HCT116 (cell line): ENCODE measurements around the gene NCAPD3. TPM values are rescaled to one million over a fixed set of nuclear protein-coding genes. Genes with fewer than 3 reads are reported as not detected.

Experiments
- ATAC-seq: fragments of 200-7000 bp; cut with Tn5 transposase; 2 replicates; pipeline ENCODE4 v1.9.1; 2020; ENCODE audit warnings: mild to moderate bottlenecking, moderate library complexity
- BruUV-seq: library from RNA; stranded (reverse); fragments of 400-500 nt; replicated peaks from 2 replicates; lab custom pipeline; 2021; lab: Mats Ljungman, UMichigan
- CTCF ChIA-PET: fragments of 300-600 bp; sonication (Branson Sonifier 250); formaldehyde crosslinking; loops from one replicate; lab custom pipeline; 2021; ENCODE audit warnings: antibody characterized with exemption; lab: Charles Lee
- POLR2A ChIA-PET: fragments of 300-600, 350-600 bp; sonication (Branson Sonifier 250); formaldehyde crosslinking; loops from one replicate; lab custom pipeline; 2021; ENCODE audit warnings: antibody characterized with exemption; lab: Charles Lee
- RAD21 ChIA-PET, 2 experiments: fragments of 300-600 bp; sonication (Branson Sonifier 250); formaldehyde crosslinking; loops; one replicate each; lab custom pipeline; 2023; ENCODE audit warnings: low total read pairs in 2 of 2; ENCODE audit not compliant: uncharacterized antibody in 2 of 2, unreplicated experiment in 2 of 2, low non-redundant PET in 1 of 2; lab: Charles Lee
- DNase-seq: peaks from one replicate; pipeline ENCODE4 v3.0.0-alpha.2; 2010; ENCODE audit warnings: low read depth, low spot score
- H2AFZ ChIP-seq: fragments of 200-600 bp; shearing (Covaris generic), sonication (generic); 2 replicates; pipeline ENCODE4 v1.6.1; 2017; ENCODE audit warnings: low read depth, mixed run types, mixed read lengths, antibody characterized with exemption, low read length; ENCODE audit not compliant: poor library complexity, severe bottlenecking
- H3K27ac ChIP-seq: 2 replicates; pipeline ENCODE4 v1.5.1; 2012; ENCODE audit warnings: low read depth, low read length
- H3K27me3 ChIP-seq: fragments of 200-600 bp; sonication (generic); 2 replicates; pipeline ENCODE4 v1.6.1; 2016; ENCODE audit warnings: mixed run types, low read length, mixed read lengths; ENCODE audit not compliant: insufficient read depth
- H3K36me3 ChIP-seq, 2 experiments: fragments of 200-500 bp in 1 of 2; fragments of 200-600 bp in 1 of 2; sonication (Bioruptor generic) in 1 of 2; sonication (generic) in 1 of 2; 2 replicates each; pipeline versions ENCODE4 v1.5.1 to v1.6.1; 2014 to 2016; ENCODE audit warnings: low read length in 2 of 2, inconsistent platforms in 1 of 2, mixed read lengths in 1 of 2, mixed run types in 1 of 2; ENCODE audit not compliant: insufficient read depth in 2 of 2, control insufficient read depth in 1 of 2
- H3K4me1 ChIP-seq, 2 experiments: fragments of 200-600 bp in 1 of 2; sonication (generic) in 1 of 2; 2 replicates each; pipeline versions ENCODE4 v1.5.1 to v1.6.1; 2012 to 2017; ENCODE audit warnings: low read length in 2 of 2, inconsistent platforms in 1 of 2, mild to moderate bottlenecking in 1 of 2, mixed read lengths in 1 of 2, mixed run types in 1 of 2, moderate library complexity in 1 of 2; ENCODE audit not compliant: insufficient read depth in 2 of 2, control insufficient read depth in 1 of 2
- H3K4me2 ChIP-seq: fragments of 200-600 bp; sonication (generic); 2 replicates; pipeline ENCODE4 v1.6.1; 2017; ENCODE audit warnings: mixed run types, low read length, mixed read lengths
- H3K4me3 ChIP-seq, 2 experiments: fragments of 200-600 bp in 1 of 2; sonication (generic) in 1 of 2; replicated peaks in 1 of 2; 2 replicates each; pipeline ENCODE4 v1.5.1; 2011 to 2016; ENCODE audit warnings: low read length in 2 of 2, control low read depth in 1 of 2, low read depth in 1 of 2, mild to moderate bottlenecking in 1 of 2, mixed read lengths in 1 of 2, mixed run types in 1 of 2
- H3K79me2 ChIP-seq: fragments of 200-600 bp; sonication (generic); 2 replicates; pipeline ENCODE4 v1.6.1; 2017; ENCODE audit warnings: mild to moderate bottlenecking, mixed run types, low read length, moderate library complexity, mixed read lengths; ENCODE audit not compliant: insufficient read depth
- H3K9ac ChIP-seq: fragments of 200-600 bp; sonication (generic); 2 replicates; pipeline ENCODE4 v1.6.1; 2016; ENCODE audit warnings: low read length, mixed read lengths
- H3K9me2 ChIP-seq: fragments of 200-600 bp; sonication (generic), shearing (Covaris generic); 2 replicates; pipeline ENCODE4 v1.6.1; 2017; ENCODE audit warnings: mixed run types, mild to moderate bottlenecking, moderate library complexity; ENCODE audit not compliant: insufficient read depth
- H3K9me3 ChIP-seq, 2 experiments: fragments of 200-500 bp in 1 of 2; fragments of 200-600 bp in 1 of 2; sonication (Bioruptor generic) in 1 of 2; sonication (generic) in 1 of 2; 2 replicates each; pipeline ENCODE4 v1.6.1; 2014 to 2017; ENCODE audit warnings: low read length in 2 of 2, mixed read lengths in 2 of 2, inconsistent platforms in 1 of 2, low read depth in 1 of 2, mild to moderate bottlenecking in 1 of 2, mixed run types in 1 of 2, moderate library complexity in 1 of 2; ENCODE audit not compliant: control insufficient read depth in 1 of 2, insufficient read depth in 1 of 2
- H4K20me1 ChIP-seq: fragments of 200-600 bp; sonication (generic), shearing (Covaris generic); 2 replicates; pipeline ENCODE4 v1.6.1; 2017; ENCODE audit warnings: mixed run types, mild to moderate bottlenecking, moderate library complexity; ENCODE audit not compliant: insufficient read depth
- CBX3 ChIP-seq: IDR thresholded peaks from 2 replicates; pipeline ENCODE4 v1.6.1; 2012; ENCODE audit warnings: low read depth
- CEBPB ChIP-seq: IDR thresholded peaks from 2 replicates; pipeline ENCODE4 v1.6.1; 2012; ENCODE audit warnings: low read depth
- FOSL1 ChIP-seq: IDR thresholded peaks from 2 replicates; pipeline ENCODE4 v1.6.1; 2012; ENCODE audit warnings: low read depth
- JUND ChIP-seq: IDR thresholded peaks from 2 replicates; pipeline ENCODE4 v1.6.1; 2012
- POLR2A ChIP-seq: IDR thresholded peaks from 2 replicates; pipeline ENCODE4 v1.7.0; 2011; ENCODE audit warnings: borderline replicate concordance; ENCODE audit not compliant: insufficient read depth, insufficient read length; ENCODE audit errors: extremely low read depth
- POLR2AphosphoS5 ChIP-seq: IDR thresholded peaks from 2 replicates; pipeline ENCODE4 v1.6.1; 2011; ENCODE audit warnings: mild to moderate bottlenecking, low read depth, low read length, moderate library complexity
- SP1 ChIP-seq: IDR thresholded peaks from 2 replicates; pipeline ENCODE4 v1.6.1; 2012; ENCODE audit warnings: low read depth
- YY1 ChIP-seq: IDR thresholded peaks from 2 replicates; pipeline ENCODE4 v1.6.1; 2011; ENCODE audit warnings: low read length, low read depth, moderate library complexity, mild to moderate bottlenecking; ENCODE audit not compliant: insufficient replicate concordance; ENCODE audit errors: extremely low read depth
- ZNF274 ChIP-seq: fragments of 200-500 bp; sonication (Bioruptor generic); IDR thresholded peaks from 2 replicates; pipeline ENCODE4 v1.6.1; 2014; ENCODE audit warnings: mild to moderate bottlenecking, low read depth, low read length, inconsistent platforms
- intact Hi-C: fragments of 100-400 bp; cut with micrococcal nuclease; formaldehyde crosslinking; loops from 2 replicates; pipeline ENCODE4 v1.10.0; 2022
- total RNA-seq: library from RNA; stranded (reverse); gene quantifications from one replicate; pipeline ENCODE4 v1.2.1, GENCODE V29; 2021; ENCODE audit not compliant: unreplicated experiment
- TF ChIP-seq, protein P1 (sequence below): IDR thresholded peaks from 2 replicates; pipeline ENCODE4 v1.6.1; 2012; ENCODE audit warnings: low read depth
- TF ChIP-seq, protein P2 (sequence below): IDR thresholded peaks from 2 replicates; pipeline ENCODE4 v1.6.1; 2012
- TF ChIP-seq, protein P3 (sequence below), 3 experiments: fragments of 200-600 bp in 1 of 3; sonication (generic) in 1 of 3; IDR thresholded peaks in 2 of 3; conservative IDR thresholded peaks in 1 of 3; 2 replicates each; pipeline ENCODE4 v1.5.1; 2012 to 2017; ENCODE audit warnings: low read depth in 2 of 3, low read length in 2 of 3, antibody characterized with exemption in 1 of 3, borderline replicate concordance in 1 of 3, control low read depth in 1 of 3, mild to moderate bottlenecking in 1 of 3, mixed read lengths in 1 of 3, mixed run types in 1 of 3, moderate library complexity in 1 of 3; ENCODE audit not compliant: insufficient read depth in 1 of 3
- TF ChIP-seq, protein P4 (sequence below): IDR thresholded peaks from 2 replicates; pipeline ENCODE4 v1.6.1; 2011; ENCODE audit warnings: mild to moderate bottlenecking, low read length, moderate library complexity; ENCODE audit not compliant: insufficient replicate concordance; ENCODE audit errors: extremely low read depth

The NCAPD3 gene
- total RNA-seq, 1 experiment from 2014 or later = 71.0 TPM

DNA sequence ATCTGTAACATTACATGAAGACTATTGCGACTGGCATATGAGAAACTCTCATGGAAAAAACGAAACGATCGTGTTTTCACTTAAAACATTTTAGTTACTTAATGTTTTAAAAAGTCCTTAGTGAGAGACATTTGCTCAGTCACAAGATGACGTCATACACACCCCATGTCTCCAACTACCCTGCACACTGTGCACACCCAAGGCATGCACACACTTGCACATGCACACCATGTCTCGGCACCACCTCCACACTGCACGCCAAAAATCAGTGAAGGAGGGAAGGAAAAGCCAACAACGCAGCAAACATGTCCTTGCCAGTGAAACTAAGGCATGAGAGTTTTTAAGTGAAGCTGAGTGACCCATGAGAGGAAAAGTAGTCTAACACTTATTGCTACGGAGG, 18.0 kb downstream of the NCAPD3 start (continued):
- TF ChIP-seq, protein P1, sequence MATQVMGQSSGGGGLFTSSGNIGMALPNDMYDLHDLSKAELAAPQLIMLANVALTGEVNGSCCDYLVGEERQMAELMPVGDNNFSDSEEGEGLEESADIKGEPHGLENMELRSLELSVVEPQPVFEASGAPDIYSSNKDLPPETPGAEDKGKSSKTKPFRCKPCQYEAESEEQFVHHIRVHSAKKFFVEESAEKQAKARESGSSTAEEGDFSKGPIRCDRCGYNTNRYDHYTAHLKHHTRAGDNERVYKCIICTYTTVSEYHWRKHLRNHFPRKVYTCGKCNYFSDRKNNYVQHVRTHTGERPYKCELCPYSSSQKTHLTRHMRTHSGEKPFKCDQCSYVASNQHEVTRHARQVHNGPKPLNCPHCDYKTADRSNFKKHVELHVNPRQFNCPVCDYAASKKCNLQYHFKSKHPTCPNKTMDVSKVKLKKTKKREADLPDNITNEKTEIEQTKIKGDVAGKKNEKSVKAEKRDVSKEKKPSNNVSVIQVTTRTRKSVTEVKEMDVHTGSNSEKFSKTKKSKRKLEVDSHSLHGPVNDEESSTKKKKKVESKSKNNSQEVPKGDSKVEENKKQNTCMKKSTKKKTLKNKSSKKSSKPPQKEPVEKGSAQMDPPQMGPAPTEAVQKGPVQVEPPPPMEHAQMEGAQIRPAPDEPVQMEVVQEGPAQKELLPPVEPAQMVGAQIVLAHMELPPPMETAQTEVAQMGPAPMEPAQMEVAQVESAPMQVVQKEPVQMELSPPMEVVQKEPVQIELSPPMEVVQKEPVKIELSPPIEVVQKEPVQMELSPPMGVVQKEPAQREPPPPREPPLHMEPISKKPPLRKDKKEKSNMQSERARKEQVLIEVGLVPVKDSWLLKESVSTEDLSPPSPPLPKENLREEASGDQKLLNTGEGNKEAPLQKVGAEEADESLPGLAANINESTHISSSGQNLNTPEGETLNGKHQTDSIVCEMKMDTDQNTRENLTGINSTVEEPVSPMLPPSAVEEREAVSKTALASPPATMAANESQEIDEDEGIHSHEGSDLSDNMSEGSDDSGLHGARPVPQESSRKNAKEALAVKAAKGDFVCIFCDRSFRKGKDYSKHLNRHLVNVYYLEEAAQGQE = no peak

DNA sequence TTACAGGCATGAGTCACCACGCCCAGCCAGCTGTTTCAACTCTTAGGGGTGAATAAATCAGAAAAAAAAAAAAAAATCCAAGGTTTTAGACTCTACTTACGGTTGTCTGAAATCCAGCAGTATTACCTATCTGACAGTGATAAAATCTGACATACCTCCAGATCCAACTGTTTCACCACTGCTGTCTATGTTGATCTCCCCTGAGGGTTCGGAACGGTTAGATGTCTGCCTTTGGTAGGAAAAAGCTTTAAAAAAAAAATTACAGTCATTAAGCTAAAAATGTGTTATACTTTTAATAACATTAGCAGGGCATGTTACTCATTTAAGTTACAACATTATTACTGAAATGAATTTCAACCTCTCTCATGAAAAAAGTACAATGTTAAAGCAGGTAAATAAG, 21.1 kb downstream of the NCAPD3 start:
- ChIA-PET CTCF (no interaction called here), RAD21 (no interaction called here), POLR2A (no interaction called here)
- no peak overlapping the region for H3K9ac ChIP-seq
- H3K9me3 ChIP-seq = no peaks in the 10 kb centered on the region
- H2AFZ ChIP-seq = no peak overlapping the region
- no peak overlapping the region for H3K4me2 ChIP-seq
- H3K4me1 ChIP-seq = no peaks in the 10 kb centered on the region
- intact Hi-C loops = no loop called here
- no peaks in the 10 kb centered on the region for H3K9me2 ChIP-seq
- peaks cover 52 to 67% of the 10 kb centered on the region in 2 experiments for H3K36me3 ChIP-seq
- H4K20me1 ChIP-seq = no peaks in the 10 kb centered on the region
- no peak overlapping the region for H3K4me3 ChIP-seq
- H3K79me2 ChIP-seq = peaks cover 50% of the 10 kb centered on the region
- no peak for ATAC-seq
- no TSS peak for BruUV-seq
- H3K27ac ChIP-seq = no peak overlapping the region
- DNase-seq = no peak
- H3K27me3 ChIP-seq = no peaks in the 10 kb centered on the region
- TF ChIP-seq CEBPB = no peak
- no peak for TF ChIP-seq YY1
- TF ChIP-seq SP1 = no peak
- TF ChIP-seq, protein P2, sequence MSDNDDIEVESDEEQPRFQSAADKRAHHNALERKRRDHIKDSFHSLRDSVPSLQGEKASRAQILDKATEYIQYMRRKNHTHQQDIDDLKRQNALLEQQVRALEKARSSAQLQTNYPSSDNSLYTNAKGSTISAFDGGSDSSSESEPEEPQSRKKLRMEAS = no peak
- no peak for TF ChIP-seq JUND
- TF ChIP-seq FOSL1 = no peak
- TF ChIP-seq CBX3 = no peak
- TF ChIP-seq, protein P3, sequence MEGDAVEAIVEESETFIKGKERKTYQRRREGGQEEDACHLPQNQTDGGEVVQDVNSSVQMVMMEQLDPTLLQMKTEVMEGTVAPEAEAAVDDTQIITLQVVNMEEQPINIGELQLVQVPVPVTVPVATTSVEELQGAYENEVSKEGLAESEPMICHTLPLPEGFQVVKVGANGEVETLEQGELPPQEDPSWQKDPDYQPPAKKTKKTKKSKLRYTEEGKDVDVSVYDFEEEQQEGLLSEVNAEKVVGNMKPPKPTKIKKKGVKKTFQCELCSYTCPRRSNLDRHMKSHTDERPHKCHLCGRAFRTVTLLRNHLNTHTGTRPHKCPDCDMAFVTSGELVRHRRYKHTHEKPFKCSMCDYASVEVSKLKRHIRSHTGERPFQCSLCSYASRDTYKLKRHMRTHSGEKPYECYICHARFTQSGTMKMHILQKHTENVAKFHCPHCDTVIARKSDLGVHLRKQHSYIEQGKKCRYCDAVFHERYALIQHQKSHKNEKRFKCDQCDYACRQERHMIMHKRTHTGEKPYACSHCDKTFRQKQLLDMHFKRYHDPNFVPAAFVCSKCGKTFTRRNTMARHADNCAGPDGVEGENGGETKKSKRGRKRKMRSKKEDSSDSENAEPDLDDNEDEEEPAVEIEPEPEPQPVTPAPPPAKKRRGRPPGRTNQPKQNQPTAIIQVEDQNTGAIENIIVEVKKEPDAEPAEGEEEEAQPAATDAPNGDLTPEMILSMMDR (IDR thresholded peaks at IDR 0.05 in 2 of 3, conservative IDR thresholded peaks at IDR 0.05 in 1 of 3; ENCODE audit: borderline replicate concordance in 1 of 3, insufficient read depth in 1 of 3, low read depth in 2 of 3, low read length in 2 of 3) = no peak
- TF ChIP-seq, protein P4, sequence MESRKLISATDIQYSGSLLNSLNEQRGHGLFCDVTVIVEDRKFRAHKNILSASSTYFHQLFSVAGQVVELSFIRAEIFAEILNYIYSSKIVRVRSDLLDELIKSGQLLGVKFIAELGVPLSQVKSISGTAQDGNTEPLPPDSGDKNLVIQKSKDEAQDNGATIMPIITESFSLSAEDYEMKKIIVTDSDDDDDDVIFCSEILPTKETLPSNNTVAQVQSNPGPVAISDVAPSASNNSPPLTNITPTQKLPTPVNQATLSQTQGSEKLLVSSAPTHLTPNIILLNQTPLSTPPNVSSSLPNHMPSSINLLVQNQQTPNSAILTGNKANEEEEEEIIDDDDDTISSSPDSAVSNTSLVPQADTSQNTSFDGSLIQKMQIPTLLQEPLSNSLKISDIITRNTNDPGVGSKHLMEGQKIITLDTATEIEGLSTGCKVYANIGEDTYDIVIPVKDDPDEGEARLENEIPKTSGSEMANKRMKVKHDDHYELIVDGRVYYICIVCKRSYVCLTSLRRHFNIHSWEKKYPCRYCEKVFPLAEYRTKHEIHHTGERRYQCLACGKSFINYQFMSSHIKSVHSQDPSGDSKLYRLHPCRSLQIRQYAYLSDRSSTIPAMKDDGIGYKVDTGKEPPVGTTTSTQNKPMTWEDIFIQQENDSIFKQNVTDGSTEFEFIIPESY = no peak
- TF ChIP-seq POLR2AphosphoS5 = no peak
- TF ChIP-seq POLR2A = no peak
- no peak for TF ChIP-seq ZNF274
